HG03097 (cell line): Measurements from ENCODE around the gene CYTH3.
"Not testable (repeated sequence)": the region's sequence is repeated elsewhere in the genome, so short reads cannot be mapped to it uniquely, and the experiment has no call there.

ENCODE experiments used
- ATAC-seq: cut with Tn5 transposase; IDR thresholded peaks from one replicate; pipeline ENCODE4 v1.9.1; 2021; ENCODE audit not compliant: unreplicated experiment, low FRiP score

CYTH3 gene

DNA sequence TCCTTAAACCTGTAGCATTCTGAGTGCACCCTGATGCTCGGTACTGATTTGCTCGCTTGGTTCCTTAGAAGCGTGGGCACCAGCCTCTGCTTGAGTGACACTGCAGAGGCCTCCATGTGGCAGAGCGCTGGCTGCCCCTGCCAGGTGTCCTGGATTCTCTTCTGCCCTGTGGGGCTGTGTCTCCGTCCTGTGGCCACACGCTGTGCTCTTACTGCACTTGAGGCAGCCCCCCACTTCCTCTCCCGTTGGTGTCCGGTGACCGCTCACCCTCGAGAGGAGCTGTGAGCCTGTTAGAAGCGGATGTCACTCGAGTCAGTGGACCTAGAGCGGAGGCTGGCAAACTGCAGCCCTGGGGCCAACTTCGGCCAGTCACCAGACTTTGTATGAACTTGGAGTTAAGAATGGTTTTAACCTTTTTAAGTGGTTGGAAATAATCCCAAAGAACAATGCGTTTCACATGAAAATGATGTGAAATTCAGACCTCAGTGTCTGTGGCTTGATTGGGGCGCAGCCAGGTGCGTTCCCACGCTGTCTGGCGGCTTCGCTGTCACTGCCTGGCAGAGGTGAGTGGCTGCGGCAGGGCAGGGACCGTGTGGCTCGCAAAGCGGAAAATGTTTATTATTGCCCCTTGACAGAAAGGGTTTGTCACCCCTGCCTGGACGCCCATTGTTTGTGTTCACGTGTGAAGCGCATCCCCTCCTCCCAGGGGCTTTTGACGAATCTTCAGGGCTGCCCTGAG is 114.6 kb downstream of the CYTH3 start:
- no peak for ATAC-seq

DNA sequence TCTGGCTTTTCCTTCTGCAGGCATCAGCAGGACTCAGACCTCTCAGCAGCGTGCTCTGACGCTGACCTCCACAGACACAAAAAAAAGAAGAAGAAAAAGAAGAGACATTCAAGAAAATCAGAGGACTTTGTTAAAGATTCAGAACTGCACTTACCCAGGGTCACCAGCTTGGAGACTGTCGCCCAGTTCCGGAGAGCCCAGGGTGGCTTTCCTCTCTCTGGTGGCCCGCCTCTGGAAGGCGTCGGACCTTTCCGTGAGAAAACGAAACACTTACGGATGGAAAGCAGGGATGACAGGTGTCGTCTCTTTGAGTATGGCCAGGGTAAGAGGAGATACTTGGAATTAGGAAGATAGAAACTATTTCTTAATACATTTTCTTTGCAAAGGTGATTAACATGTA is 115.7 kb downstream of the CYTH3 start:
- ATAC-seq: no peak

GRCh38 chr7:6155596-6155995 is 116.8 kb downstream of the CYTH3 start:
- ATAC-seq: no peak

DNA sequence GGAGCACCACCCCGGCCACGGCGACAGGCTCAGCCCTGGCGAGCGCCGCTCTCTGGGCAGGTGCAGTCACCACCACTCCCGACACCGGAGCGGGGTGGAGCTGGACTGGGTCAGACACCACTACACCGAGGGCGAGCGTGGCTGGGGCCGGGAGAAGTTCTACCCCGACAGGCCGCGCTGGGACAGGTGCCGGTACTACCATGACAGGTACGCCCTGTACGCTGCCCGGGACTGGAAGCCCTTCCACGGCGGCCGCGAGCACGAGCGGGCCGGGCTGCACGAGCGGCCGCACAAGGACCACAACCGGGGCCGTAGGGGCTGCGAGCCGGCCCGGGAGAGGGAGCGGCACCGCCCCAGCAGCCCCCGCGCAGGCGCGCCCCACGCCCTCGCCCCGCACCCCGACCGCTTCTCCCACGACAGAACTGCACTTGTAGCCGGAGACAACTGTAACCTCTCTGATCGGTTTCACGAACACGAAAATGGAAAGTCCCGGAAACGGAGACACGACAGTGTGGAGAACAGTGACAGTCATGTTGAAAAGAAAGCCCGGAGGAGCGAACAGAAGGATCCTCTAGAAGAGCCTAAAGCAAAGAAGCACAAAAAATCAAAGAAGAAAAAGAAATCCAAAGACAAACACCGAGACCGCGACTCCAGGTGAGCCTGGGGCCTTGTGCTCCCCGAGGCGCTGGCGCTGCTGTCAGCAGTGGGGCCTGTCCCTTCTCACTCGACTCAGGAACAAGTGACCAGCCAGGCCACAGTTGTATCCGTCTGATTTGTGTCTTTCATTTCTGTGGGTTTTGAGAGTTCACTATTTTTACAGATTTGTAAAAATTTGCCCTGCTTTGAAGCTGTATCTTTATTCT is 117.7 kb downstream of the CYTH3 start:
- no peak for ATAC-seq

DNA sequence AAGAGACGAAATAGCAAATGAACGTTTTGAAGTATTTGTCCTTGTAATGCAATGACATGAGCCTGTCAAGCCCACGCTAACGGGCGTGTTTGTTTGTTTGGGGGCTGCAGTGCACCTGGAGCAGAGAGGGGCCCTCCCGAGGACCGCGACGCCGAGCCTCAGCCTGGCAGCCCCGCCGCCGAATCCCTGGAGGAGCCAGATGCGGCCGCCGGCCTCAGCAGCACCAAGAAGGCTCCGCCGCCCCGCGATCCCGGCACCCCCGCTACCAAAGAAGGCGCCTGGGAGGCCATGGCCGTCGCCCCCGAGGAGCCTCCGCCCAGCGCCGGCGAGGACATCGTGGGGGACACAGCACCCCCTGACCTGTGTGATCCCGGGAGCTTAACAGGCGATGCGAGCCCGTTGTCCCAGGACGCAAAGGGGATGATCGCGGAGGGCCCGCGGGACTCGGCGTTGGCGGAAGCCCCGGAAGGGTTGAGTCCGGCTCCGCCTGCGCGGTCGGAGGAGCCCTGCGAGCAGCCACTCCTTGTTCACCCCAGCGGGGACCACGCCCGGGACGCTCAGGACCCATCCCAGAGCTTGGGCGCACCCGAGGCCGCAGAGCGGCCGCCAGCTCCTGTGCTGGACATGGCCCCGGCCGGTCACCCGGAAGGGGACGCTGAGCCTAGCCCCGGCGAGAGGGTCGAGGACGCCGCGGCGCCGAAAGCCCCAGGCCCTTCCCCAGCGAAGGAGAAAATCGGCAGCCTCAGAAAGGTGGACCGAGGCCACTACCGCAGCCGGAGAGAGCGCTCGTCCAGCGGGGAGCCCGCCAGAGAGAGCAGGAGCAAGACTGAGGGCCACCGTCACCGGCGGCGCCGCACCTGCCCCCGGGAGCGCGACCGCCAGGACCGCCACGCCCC is 118.5 kb downstream of the CYTH3 start:
- no peak for ATAC-seq

GRCh38 chr7:6151994-6152735 is 120.3 kb downstream of the CYTH3 start:
- no peak for ATAC-seq

DNA sequence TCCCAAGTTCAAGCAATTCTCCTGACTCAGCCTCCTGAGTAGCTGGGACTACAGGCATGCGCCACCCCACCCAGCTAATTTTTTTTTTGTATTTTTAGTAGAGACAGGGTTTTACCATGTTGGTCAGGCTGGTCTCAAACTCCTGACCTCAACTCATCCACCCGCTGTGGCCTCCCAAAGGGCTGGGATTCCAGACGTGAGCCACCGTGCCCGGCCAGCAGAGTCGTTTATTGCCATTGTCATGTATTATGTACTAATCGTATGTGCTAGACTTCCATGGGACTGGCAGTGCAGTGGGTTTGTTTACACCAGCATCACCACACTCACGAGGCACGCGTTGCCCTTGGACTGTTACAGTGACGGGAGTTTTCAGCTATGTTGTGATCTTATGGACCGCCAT is 120.9 kb downstream of the CYTH3 start:
- not testable (repeated sequence) for ATAC-seq

DNA sequence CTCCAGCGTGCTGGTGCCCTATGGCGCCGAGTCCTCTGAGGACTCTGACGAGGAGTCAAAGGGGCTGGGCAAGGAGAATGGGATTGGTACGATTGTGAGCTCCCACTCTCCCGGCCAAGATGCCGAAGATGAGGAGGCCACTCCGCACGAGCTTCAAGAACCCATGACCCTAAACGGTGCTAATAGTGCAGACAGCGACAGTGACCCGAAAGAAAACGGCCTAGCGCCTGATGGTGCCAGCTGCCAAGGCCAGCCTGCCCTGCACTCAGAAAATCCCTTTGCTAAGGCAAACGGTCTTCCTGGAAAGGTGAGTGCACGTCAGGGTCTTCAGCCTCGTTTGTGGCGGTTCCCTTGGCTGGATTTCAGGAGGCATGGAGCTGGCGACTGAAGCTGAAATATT is 122.4 kb downstream of the CYTH3 start:
- no peak for ATAC-seq

GRCh38 chr7:6148724-6149360 is 123.6 kb downstream of the CYTH3 start:
- ATAC-seq: no peak

- ATAC-seq: no peak
Observed at GRCh38 chr7:6147627-6148026, 124.8 kb downstream of the CYTH3 start.

DNA sequence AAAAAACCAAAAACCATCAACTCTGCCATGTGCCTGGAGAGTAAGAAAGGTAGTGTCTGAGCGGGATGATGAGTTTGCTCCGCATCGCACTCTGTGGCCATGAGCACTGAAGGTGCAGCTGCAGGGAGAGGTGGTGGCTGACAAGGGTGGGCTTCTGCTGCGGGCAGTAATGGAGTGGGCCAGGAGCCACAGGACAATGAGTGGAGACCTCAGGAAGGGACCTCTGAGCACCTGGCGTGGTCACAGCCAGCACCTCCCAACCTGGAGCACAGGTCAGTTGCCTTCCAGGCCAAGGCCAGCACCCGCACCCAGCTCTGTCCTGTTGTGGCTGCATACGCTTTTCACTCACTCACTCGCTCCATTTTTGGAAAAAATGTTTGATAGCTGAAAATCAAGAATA is 125.8 kb downstream of the CYTH3 start:
- ATAC-seq: no peak

- no peak for ATAC-seq
Observed at GRCh38 chr7:6143997-6144396, 128.4 kb downstream of the CYTH3 start.

DNA sequence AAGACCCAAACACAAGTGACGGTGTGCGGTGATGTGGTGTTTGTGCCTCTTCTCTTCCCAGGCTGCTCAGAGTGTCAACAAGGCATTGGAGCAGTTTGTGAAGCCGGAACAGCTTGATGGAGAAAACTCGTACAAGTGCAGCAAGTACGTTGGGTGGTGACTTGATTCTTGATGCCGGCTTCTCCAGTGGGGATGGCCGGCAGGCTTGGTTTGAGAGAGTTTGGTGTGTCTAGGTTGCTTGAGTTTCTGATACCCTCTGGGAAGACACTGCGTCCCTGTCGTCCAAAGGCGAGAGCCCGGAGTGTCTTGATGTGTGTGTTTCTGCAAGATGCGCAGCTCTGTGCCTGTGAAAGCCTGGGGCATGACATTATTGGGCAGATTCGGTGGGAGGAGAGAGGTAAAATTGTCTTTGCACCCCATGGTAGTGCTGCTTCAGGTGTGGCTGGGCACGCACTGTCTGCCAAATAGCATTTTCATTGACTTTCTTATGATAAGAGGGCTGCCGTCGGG is 129.5 kb downstream of the CYTH3 start:
- ATAC-seq: no peak

DNA sequence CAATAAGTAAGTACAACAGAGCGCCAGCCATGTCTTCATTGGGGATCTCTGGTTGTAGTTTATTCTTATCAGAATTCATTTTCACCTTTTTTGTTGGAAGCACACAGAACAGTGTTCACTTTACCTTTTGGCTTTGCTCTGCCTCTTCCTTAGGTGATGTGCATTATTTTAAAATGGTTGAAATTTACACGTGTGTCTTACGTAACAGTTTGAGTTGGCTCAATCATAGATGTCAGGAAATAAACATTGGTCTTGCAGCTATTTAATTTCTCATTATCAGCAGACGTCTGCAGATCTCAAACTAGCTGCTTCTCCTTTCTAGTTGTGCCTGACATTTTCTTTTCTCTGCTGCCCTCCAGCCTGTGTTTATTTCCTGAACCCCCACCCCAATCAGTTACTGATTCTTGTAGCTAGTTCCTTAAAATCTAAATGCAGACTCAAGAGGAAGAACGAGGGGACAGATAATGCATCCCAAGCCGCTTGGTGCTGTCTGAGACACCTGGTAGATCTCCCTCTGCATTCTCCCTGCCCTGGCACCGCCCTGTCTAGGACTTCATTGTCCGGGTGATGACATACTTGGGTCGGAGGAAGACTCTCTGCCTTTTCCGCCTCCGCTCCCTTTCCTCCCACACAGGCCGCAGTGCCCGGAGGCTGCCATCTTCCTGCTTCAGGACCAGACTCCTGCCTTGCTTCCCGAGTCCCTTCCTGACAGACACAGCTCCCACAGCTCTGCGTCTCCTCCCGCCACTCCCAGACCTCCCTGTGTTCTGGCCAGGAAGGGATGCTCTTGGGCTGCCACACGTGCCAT is 133.0 kb downstream of the CYTH3 start:
- no peak for ATAC-seq

- no peak for ATAC-seq
Observed at GRCh38 chr7:6136475-6136874, 135.9 kb downstream of the CYTH3 start.

- ATAC-seq: no peak
Observed at GRCh38 chr7:6133249-6133648, 139.2 kb downstream of the CYTH3 start.

DNA sequence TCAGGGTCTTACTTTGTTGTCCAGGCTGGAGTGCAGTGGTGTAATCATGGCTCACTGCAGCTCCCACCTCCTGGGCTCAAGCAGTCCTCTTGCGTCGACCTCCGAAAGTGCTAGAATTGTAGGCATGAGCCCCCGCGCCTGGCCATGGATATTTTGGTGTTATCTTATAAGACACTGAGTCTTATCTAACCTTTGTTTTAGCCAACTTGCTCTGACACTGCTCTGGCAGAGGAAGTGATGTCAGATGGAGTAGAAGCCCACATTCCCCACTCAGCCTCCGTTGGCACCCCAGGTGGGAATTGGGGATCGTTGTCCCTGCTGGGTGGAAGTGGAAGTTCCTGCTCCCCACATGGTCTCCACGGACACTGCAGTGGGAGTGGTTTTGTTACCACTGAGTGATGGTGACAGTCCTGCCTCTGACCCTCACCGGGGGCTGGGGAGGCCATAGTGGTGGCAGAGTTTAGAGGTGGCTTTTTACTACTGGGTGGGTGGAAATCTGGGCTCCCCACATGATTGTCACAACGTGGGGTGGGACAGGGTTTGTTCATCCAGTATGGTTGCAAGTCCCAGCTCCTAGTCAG is 142.3 kb downstream of the CYTH3 start:
- ATAC-seq: no peak

DNA sequence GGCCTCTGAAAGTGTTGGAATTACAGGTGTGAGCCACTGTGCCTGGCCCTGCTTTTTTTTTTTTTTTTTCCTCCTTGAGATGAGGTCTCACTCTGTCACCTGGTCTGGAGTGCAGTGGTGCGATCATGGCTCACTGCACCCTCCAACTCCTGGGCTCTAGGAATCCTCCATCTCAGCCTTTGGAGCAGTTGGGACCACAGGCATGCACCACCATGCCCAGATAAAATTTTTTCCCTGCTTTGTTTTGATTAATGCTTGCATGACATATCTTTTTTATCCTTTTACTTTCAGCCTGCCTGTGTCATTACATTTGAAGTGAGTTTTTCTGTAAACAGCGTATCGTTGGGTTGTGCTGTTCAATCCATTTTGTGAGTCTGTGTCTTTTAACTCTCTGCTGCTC is 144.2 kb downstream of the CYTH3 start:
- ATAC-seq: no peak
